GM18520 (cell line): Measurements from ENCODE around the gene NOP53.
"Not testable (repeated sequence)": the region's sequence is repeated elsewhere in the genome, so short reads cannot be mapped to it uniquely, and the experiment has no call there.

ENCODE experiments used
- ATAC-seq: cut with Tn5 transposase; IDR thresholded peaks from one replicate; pipeline ENCODE4 v1.9.1; 2021; ENCODE audit not compliant: unreplicated experiment

Gene NOP53

GRCh38 chr19:47769534-47769933 is 24.2 kb downstream of the NOP53 start:
- ATAC-seq: no peak

GRCh38 chr19:47771291-47771690 is 25.9 kb downstream of the NOP53 start:
- not testable (repeated sequence) for ATAC-seq

GRCh38 chr19:47776568-47776967 is 31.2 kb downstream of the NOP53 start:
- ATAC-seq: no peak

DNA sequence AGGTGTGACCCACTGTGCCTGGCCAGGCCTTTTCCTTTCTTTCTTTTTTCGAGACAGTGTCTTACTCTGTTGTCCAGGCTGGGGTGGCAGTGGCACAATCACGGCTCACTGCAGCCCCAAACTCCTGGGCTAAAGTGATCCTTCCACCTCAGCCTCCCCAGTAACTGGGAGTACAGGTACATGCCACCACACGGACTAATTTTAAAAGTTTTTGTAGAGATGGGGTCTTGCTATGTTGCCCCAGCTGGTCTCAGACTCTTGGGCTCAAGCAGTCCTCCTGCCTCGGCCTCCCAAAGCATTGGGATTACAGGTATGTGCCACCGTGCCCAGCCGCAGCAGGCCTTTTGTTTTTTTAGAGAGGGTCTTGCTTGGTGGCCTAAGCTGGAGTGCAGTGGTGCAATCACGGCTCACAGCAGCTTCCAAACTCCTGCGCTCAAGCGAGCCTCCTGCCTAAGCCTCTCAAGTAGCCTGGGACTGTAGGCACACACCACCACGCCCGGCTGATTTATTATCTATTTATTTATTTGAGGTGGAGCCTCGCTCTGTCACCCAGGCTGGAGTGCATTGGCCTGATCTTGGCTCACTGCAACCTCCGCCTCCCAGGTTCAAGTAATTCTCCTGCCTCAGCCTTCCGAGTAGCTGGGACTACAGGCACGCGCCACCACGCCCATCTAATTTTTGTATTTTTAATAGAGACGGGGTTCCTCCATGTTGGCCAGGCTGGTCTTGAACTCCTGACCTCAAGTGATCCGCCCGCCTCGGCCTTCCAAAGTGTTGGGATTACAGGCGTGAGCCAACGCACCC is 32.1 kb downstream of the NOP53 start:
- not testable (repeated sequence) for ATAC-seq

- peak; percentile 69 for ATAC-seq
Measured at GRCh38 chr19:47778049-47778953, 33.0 kb downstream of the NOP53 start, which contains the start of gene SELENOW. SELENOW (plus strand) TSS chr19:47778703; CDS start chr19:47778786, 83 bp downstream.

- ATAC-seq: no peak
Measured at GRCh38 chr19:47778954-47779351, 33.6 kb downstream of the NOP53 start.

GRCh38 chr19:47779524-47780214 is 34.3 kb downstream of the NOP53 start:
- ATAC-seq: no peak

GRCh38 chr19:47780215-47780551 is 34.8 kb downstream of the NOP53 start:
- ATAC-seq: no peak

- ATAC-seq: no peak
Measured at GRCh38 chr19:47781590-47782262, 36.4 kb downstream of the NOP53 start.

- ATAC-seq: no peak
Measured at GRCh38 chr19:47786566-47786965, 41.2 kb downstream of the NOP53 start.

GRCh38 chr19:47787307-47787706 is 42.0 kb downstream of the NOP53 start:
- ATAC-seq: not testable (repeated sequence)

DNA sequence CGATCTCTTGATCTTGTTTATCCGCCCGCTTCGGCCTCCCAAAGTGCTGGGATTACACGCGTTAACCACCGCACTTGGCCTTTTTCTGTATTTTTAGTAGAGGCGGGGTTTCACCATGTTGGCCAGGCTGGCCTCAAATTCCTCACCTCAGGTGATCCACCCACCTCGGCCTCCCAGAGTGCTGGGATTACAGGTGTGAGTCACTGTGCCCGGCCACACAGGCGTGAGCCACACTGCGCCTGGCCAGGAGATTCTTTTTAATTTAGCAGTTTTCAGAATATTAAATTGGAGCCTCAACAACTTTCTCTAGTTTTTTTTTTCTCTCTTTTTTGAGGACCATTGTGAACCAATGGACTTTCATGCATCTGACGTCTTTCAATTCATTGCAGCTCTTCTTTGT is 44.5 kb downstream of the NOP53 start:
- not testable (repeated sequence) for ATAC-seq

DNA sequence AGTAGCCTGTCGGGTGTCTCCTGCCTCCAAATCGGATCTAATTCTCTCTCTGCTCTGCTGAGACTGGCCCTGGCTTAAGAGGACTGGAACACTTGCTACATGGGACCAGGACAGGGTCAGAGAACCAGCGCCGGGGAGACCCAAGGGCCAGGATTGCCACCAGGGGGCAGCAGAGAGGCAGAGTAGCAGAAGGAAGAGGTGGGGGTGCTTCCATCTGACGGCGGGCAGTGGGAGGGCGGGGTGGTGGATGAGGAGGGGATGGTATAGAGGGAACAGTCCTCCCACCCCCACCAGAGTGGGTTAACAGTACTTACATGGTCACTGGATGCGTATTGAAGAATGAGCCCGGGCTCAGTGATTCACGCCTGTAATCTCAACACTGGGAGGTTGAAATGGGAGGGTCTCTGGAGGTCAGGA is 45.1 kb downstream of the NOP53 start:
- no peak for ATAC-seq

- no peak for ATAC-seq
Measured at GRCh38 chr19:47792616-47793015, 47.3 kb downstream of the NOP53 start.

GRCh38 chr19:47794526-47794925 is 49.2 kb downstream of the NOP53 start:
- ATAC-seq: no peak

DNA sequence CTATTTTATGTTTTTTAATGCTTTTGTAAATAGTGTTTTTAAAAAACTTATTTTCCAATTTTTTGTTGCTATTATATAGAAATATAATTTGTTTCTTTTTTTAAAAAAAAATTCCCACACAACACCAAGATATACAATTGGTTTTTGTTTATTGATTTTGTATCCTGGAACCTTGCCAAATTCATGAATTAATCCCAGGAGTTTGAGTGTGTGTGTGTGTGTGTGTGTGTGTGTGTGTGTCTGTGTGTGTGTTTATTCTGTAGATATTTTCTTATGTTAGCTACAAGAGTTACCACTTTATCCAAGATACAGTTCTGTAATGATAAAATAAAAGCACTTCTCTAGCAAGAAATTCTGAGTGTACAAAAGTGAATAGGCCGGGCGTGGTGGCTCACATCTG is 51.4 kb downstream of the NOP53 start:
- ATAC-seq: no peak

DNA sequence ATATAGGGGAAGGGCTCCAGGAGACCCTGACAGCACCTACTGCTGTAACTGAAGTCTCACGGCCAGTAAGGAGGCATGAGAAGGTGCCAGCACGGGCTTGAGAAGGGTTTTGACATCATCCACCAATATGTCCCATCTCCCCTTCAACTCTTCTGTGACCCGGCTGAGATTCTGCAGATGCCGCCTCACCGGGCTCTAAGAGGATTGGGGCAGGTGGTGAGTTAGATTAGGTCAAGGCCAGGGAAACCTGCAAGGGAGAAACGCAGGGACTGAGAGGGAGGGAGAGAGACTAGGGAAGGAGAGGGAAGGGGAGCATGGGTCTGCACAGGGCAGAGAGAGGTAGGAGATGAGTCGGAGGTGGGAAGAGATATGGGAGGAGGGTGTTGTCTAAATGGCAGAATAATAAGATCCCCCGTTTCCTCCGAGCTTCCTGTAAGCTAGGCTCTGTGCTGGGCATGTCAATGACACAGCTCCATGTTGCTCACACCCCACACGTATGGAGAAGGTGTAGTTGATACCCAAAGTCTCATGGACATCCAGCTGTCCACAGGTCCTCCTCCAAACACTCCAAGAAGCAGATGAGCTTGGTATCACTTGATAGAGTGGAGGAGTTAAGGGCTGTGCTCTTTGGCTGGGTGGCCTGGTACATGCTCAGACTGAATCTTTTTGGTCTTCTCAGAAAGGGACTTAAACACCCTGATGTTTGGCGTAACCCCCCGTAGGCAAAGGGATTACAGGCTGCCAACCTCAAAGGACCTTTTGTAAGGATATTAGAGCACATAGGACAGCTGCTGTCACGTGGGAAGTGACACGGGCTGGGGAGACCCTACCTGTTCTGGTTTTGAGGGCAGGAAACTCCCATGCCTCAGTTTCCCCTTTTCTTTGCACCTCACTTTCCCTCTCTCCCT is 52.9 kb downstream of the NOP53 start:
- ATAC-seq: no peak

DNA sequence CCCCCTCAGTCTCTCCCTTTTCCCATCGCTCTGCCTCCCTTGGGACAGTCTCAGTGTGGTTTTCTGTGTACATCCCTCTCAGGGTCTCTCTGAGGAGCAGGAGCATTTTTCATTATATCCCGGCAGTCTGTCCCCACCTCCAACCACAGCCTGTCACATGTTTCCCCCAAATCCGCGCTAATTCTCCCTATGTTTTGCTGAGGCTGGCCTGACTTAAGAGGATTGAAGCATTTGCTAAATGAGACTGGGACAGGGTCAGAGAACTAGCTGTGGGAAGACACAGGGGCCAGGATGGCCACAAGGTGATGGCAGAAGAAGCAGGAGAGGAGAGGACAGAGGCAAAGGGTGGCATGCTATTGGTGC is 53.5 kb downstream of the NOP53 start:
- no peak for ATAC-seq

GRCh38 chr19:47801270-47801669 is 55.9 kb downstream of the NOP53 start:
- no peak for ATAC-seq

DNA sequence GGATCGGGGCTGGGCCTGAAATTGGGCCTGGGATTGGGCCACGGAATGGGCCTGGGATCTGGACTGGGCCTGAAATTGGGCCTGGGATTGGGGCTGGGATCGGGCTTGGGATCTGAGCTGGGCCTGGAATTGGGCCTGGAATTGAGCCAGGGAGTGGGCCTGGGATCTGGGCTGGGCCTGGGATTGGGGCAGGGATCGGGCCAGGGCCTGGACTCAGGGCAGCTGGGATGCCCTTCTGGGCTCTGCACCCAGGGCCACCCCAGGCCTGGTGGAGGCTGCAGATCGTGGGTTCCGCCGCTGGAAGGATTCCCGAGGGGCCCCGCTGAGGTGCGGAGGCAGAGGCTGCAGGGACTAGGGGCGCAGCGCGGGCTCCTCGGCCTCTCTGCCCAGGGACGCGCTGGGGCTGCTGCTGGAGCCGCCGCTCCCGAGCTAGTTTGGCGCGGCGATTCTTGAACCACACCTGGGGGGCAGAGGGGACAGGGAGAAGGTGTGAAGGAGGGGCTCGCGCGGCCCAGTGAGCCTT is 57.2 kb downstream of the NOP53 start:
- ATAC-seq: no peak
